ENCODE measurements around the gene DERL2.

Gene DERL2

GRCh38 chr17:5522476-5522875 lies 36.5 kb upstream of the DERL2 start:
- no peaks in the 10 kb centered on the region for H3K4me1 ChIP-seq (ENCODE audit: control insufficient read depth in 2 of 2, insufficient read depth in 2 of 2, low read length in 2 of 2)
- no peak overlapping the region for H3K4me3 ChIP-seq (ENCODE audit: low read length in 2 of 2)
- no peak overlapping the region for H3K9ac ChIP-seq (ENCODE audit: low read depth in 1 of 2, low read length in 2 of 2)
- H3K27me3 ChIP-seq (ENCODE audit: control insufficient read depth in 2 of 2, insufficient read depth in 2 of 2, low read length in 2 of 2) = no peaks in the 10 kb centered on the region
- no peaks in the 10 kb centered on the region for H3K9me3 ChIP-seq (ENCODE audit: control insufficient read depth in 2 of 2, low read length in 2 of 2)
- H3K36me3 ChIP-seq (ENCODE audit: control insufficient read depth in 2 of 2, insufficient read depth in 2 of 2, low read length in 2 of 2) = peaks cover 0 to 3% of the 10 kb centered on the region in 2 donors
- no peak overlapping the region for H3K27ac ChIP-seq (ENCODE audit: low read depth in 2 of 2, low read length in 2 of 2)

GRCh38 chr17:5516060-5516792 lies 30.2 kb upstream of the DERL2 start:
- H3K4me3 ChIP-seq (ENCODE audit: low read length in 2 of 2) = no peak overlapping the region
- no peak overlapping the region for H3K9ac ChIP-seq (ENCODE audit: low read depth in 1 of 2, low read length in 2 of 2)
- peaks cover 2 to 8% of the 10 kb centered on the region in 2 donors for H3K36me3 ChIP-seq (ENCODE audit: control insufficient read depth in 2 of 2, insufficient read depth in 2 of 2, low read length in 2 of 2)
- H3K4me1 ChIP-seq (ENCODE audit: control insufficient read depth in 2 of 2, insufficient read depth in 2 of 2, low read length in 2 of 2) = no peaks in the 10 kb centered on the region
- H3K27me3 ChIP-seq (ENCODE audit: control insufficient read depth in 2 of 2, insufficient read depth in 2 of 2, low read length in 2 of 2) = no peaks in the 10 kb centered on the region
- no peaks in the 10 kb centered on the region for H3K9me3 ChIP-seq (ENCODE audit: control insufficient read depth in 2 of 2, low read length in 2 of 2)
- peak overlapping the region in 1 of 2 donors; percentile 14 for H3K27ac ChIP-seq (ENCODE audit: low read depth in 2 of 2, low read length in 2 of 2)

GRCh38 chr17:5514976-5515375 lies 29.0 kb upstream of the DERL2 start:
- Histone ChIP-seq H3K4me3 (ENCODE audit: low read length in 2 of 2) (no peak overlapping the region), H3K4me1 (ENCODE audit: control insufficient read depth in 2 of 2, insufficient read depth in 2 of 2, low read length in 2 of 2) (no peaks in the 10 kb centered on the region), H3K27ac (ENCODE audit: low read depth in 2 of 2, low read length in 2 of 2) (no peak overlapping the region), H3K9me3 (ENCODE audit: control insufficient read depth in 2 of 2, low read length in 2 of 2) (no peaks in the 10 kb centered on the region), H3K27me3 (ENCODE audit: control insufficient read depth in 2 of 2, insufficient read depth in 2 of 2, low read length in 2 of 2) (no peaks in the 10 kb centered on the region), H3K9ac (ENCODE audit: low read depth in 1 of 2, low read length in 2 of 2) (no peak overlapping the region), H3K36me3 (ENCODE audit: control insufficient read depth in 2 of 2, insufficient read depth in 2 of 2, low read length in 2 of 2) (peaks cover 2 to 8% of the 10 kb centered on the region in 2 donors)

GRCh38 chr17:5513628-5514027 lies 27.6 kb upstream of the DERL2 start:
- H3K27ac ChIP-seq (ENCODE audit: low read depth in 2 of 2, low read length in 2 of 2) = no peak overlapping the region
- no peaks in the 10 kb centered on the region for H3K4me1 ChIP-seq (ENCODE audit: control insufficient read depth in 2 of 2, insufficient read depth in 2 of 2, low read length in 2 of 2)
- H3K9me3 ChIP-seq (ENCODE audit: control insufficient read depth in 2 of 2, low read length in 2 of 2) = no peaks in the 10 kb centered on the region
- H3K27me3 ChIP-seq (ENCODE audit: control insufficient read depth in 2 of 2, insufficient read depth in 2 of 2, low read length in 2 of 2) = no peaks in the 10 kb centered on the region
- no peak overlapping the region for H3K9ac ChIP-seq (ENCODE audit: low read depth in 1 of 2, low read length in 2 of 2)
- H3K36me3 ChIP-seq (ENCODE audit: control insufficient read depth in 2 of 2, insufficient read depth in 2 of 2, low read length in 2 of 2) = peaks cover 2 to 8% of the 10 kb centered on the region in 2 donors
- no peak overlapping the region for H3K4me3 ChIP-seq (ENCODE audit: low read length in 2 of 2)

GRCh38 chr17:5511401-5512225 lies 25.6 kb upstream of the DERL2 start:
- Histone ChIP-seq H3K27ac (ENCODE audit: low read depth in 2 of 2, low read length in 2 of 2) (no peak overlapping the region), H3K4me3 (ENCODE audit: low read length in 2 of 2) (no peak overlapping the region), H3K36me3 (ENCODE audit: control insufficient read depth in 2 of 2, insufficient read depth in 2 of 2, low read length in 2 of 2) (peaks cover 2 to 8% of the 10 kb centered on the region in 2 donors)

GRCh38 chr17:5510771-5511170 lies 24.8 kb upstream of the DERL2 start:
- no peaks in the 10 kb centered on the region for H3K4me1 ChIP-seq (ENCODE audit: control insufficient read depth in 2 of 2, insufficient read depth in 2 of 2, low read length in 2 of 2)
- H3K36me3 ChIP-seq (ENCODE audit: control insufficient read depth in 2 of 2, insufficient read depth in 2 of 2, low read length in 2 of 2) = peaks cover 2 to 8% of the 10 kb centered on the region in 2 donors
- no peaks in the 10 kb centered on the region for H3K27me3 ChIP-seq (ENCODE audit: control insufficient read depth in 2 of 2, insufficient read depth in 2 of 2, low read length in 2 of 2)
- H3K4me3 ChIP-seq (ENCODE audit: low read length in 2 of 2) = no peak overlapping the region
- no peak overlapping the region for H3K27ac ChIP-seq (ENCODE audit: low read depth in 2 of 2, low read length in 2 of 2)
- H3K9me3 ChIP-seq (ENCODE audit: control insufficient read depth in 2 of 2, low read length in 2 of 2) = no peaks in the 10 kb centered on the region
- no peak overlapping the region for H3K9ac ChIP-seq (ENCODE audit: low read depth in 1 of 2, low read length in 2 of 2)

More at GRCh38 chr17:5511401-5512225, 25.6 kb upstream of the DERL2 start:
- no peaks in the 10 kb centered on the region for H3K27me3 ChIP-seq (ENCODE audit: control insufficient read depth in 2 of 2, insufficient read depth in 2 of 2, low read length in 2 of 2)
- H3K9ac ChIP-seq (ENCODE audit: low read depth in 1 of 2, low read length in 2 of 2) = no peak overlapping the region
- no peaks in the 10 kb centered on the region for H3K4me1 ChIP-seq (ENCODE audit: control insufficient read depth in 2 of 2, insufficient read depth in 2 of 2, low read length in 2 of 2)
- no peaks in the 10 kb centered on the region for H3K9me3 ChIP-seq (ENCODE audit: control insufficient read depth in 2 of 2, low read length in 2 of 2)

GRCh38 chr17:5509482-5509881 lies 23.5 kb upstream of the DERL2 start:
- no peaks in the 10 kb centered on the region for H3K9me3 ChIP-seq (ENCODE audit: control insufficient read depth in 2 of 2, low read length in 2 of 2)
- no peak overlapping the region for H3K4me3 ChIP-seq (ENCODE audit: low read length in 2 of 2)
- no peaks in the 10 kb centered on the region for H3K27me3 ChIP-seq (ENCODE audit: control insufficient read depth in 2 of 2, insufficient read depth in 2 of 2, low read length in 2 of 2)
- no peak overlapping the region for H3K27ac ChIP-seq (ENCODE audit: low read depth in 2 of 2, low read length in 2 of 2)
- H3K9ac ChIP-seq (ENCODE audit: low read depth in 1 of 2, low read length in 2 of 2) = no peak overlapping the region
- H3K4me1 ChIP-seq (ENCODE audit: control insufficient read depth in 2 of 2, insufficient read depth in 2 of 2, low read length in 2 of 2) = no peaks in the 10 kb centered on the region
- peaks cover 0 to 5% of the 10 kb centered on the region in 2 donors for H3K36me3 ChIP-seq (ENCODE audit: control insufficient read depth in 2 of 2, insufficient read depth in 2 of 2, low read length in 2 of 2)

GRCh38 chr17:5508810-5509209 lies 22.8 kb upstream of the DERL2 start:
- Histone ChIP-seq H3K9me3 (ENCODE audit: control insufficient read depth in 2 of 2, low read length in 2 of 2) (no peaks in the 10 kb centered on the region), H3K9ac (ENCODE audit: low read depth in 1 of 2, low read length in 2 of 2) (no peak overlapping the region), H3K4me3 (ENCODE audit: low read length in 2 of 2) (no peak overlapping the region), H3K27ac (ENCODE audit: low read depth in 2 of 2, low read length in 2 of 2) (no peak overlapping the region), H3K27me3 (ENCODE audit: control insufficient read depth in 2 of 2, insufficient read depth in 2 of 2, low read length in 2 of 2) (no peaks in the 10 kb centered on the region), H3K36me3 (ENCODE audit: control insufficient read depth in 2 of 2, insufficient read depth in 2 of 2, low read length in 2 of 2) (peaks cover 0 to 3% of the 10 kb centered on the region in 2 donors), H3K4me1 (ENCODE audit: control insufficient read depth in 2 of 2, insufficient read depth in 2 of 2, low read length in 2 of 2) (no peaks in the 10 kb centered on the region)

- no peaks in the 10 kb centered on the region for H3K27me3 ChIP-seq (ENCODE audit: control insufficient read depth in 2 of 2, insufficient read depth in 2 of 2, low read length in 2 of 2)
- H3K36me3 ChIP-seq (ENCODE audit: control insufficient read depth in 2 of 2, insufficient read depth in 2 of 2, low read length in 2 of 2) = peaks cover 0 to 3% of the 10 kb centered on the region in 2 donors
- H3K9ac ChIP-seq (ENCODE audit: low read depth in 1 of 2, low read length in 2 of 2) = no peak overlapping the region
- no peak overlapping the region for H3K27ac ChIP-seq (ENCODE audit: low read depth in 2 of 2, low read length in 2 of 2)
- no peak overlapping the region for H3K4me3 ChIP-seq (ENCODE audit: low read length in 2 of 2)
- H3K9me3 ChIP-seq (ENCODE audit: control insufficient read depth in 2 of 2, low read length in 2 of 2) = no peaks in the 10 kb centered on the region
- H3K4me1 ChIP-seq (ENCODE audit: control insufficient read depth in 2 of 2, insufficient read depth in 2 of 2, low read length in 2 of 2) = no peaks in the 10 kb centered on the region
Measured at GRCh38 chr17:5506307-5506706, 20.3 kb upstream of the DERL2 start.

GRCh38 chr17:5502552-5502951 lies 16.6 kb upstream of the DERL2 start:
- peaks cover 0 to 3% of the 10 kb centered on the region in 2 donors for H3K36me3 ChIP-seq (ENCODE audit: control insufficient read depth in 2 of 2, insufficient read depth in 2 of 2, low read length in 2 of 2)
- no peaks in the 10 kb centered on the region for H3K9me3 ChIP-seq (ENCODE audit: control insufficient read depth in 2 of 2, low read length in 2 of 2)
- H3K4me3 ChIP-seq (ENCODE audit: low read length in 2 of 2) = no peak overlapping the region
- H3K27me3 ChIP-seq (ENCODE audit: control insufficient read depth in 2 of 2, insufficient read depth in 2 of 2, low read length in 2 of 2) = peaks cover 0 to 5% of the 10 kb centered on the region in 2 donors
- no peak overlapping the region for H3K9ac ChIP-seq (ENCODE audit: low read depth in 1 of 2, low read length in 2 of 2)
- H3K4me1 ChIP-seq (ENCODE audit: control insufficient read depth in 2 of 2, insufficient read depth in 2 of 2, low read length in 2 of 2) = no peaks in the 10 kb centered on the region
- no peak overlapping the region for H3K27ac ChIP-seq (ENCODE audit: low read depth in 2 of 2, low read length in 2 of 2)

All from mucosa of rectum (tissue), 2 donors.